Gastroesophageal sphincter (tissue), 3 donors: ENCODE measurements around the gene THEM5.
"Not testable (repeated sequence)": the region's sequence is repeated elsewhere in the genome, so short reads cannot be mapped to it uniquely, and the experiment has no call there.

ENCODE experiments used
- CTCF ChIP-seq, 4 experiments: fragments of 200-600 bp in 2 of 4; fragments of 450-650 bp in 2 of 4; sonication (generic) in 1 of 4; IDR thresholded peaks; one replicate each; pipeline ENCODE4 v1.5.1; 2017 to 2019; ENCODE audit warnings: antibody characterized with exemption in 4 of 4, mild to moderate bottlenecking in 2 of 4, moderate library complexity in 2 of 4
- POLR2A ChIP-seq, 2 donors: fragments of 450-650 bp; IDR thresholded peaks; one replicate each; pipeline ENCODE4 v1.6.1; 2017; ENCODE audit warnings: antibody characterized with exemption in 2 of 2, mild to moderate bottlenecking in 2 of 2, moderate library complexity in 1 of 2
- POLR2AphosphoS5 ChIP-seq: sonication (generic); formaldehyde crosslinking; IDR thresholded peaks from one replicate; pipeline ENCODE4 v1.6.1; 2017; ENCODE audit warnings: antibody characterized with exemption

GRCh38 chr1:151884879-151885278 lies 31.4 kb upstream of the THEM5 start:
- not testable (repeated sequence) for TF ChIP-seq POLR2AphosphoS5; CTCF (IDR thresholded peaks at IDR 0.05); POLR2A (IDR thresholded peaks at IDR 0.05)
